Kidney tubule cell (primary cell): Measurements from ENCODE around the gene TGFB3.
"Not testable (repeated sequence)": the region's sequence is repeated elsewhere in the genome, so short reads cannot be mapped to it uniquely, and the experiment has no call there.

Source experiments
- DNase-seq: peaks from one replicate; pipeline ENCODE4 v3.0.0-alpha.2; 2018; ENCODE audit warnings: low spot score

Gene TGFB3

GRCh38 chr14:75952489-75952888, 29.3 kb downstream of the TGFB3 start:
- DNase-seq, result no peak

GRCh38 chr14:75946785-75947184, 35.0 kb downstream of the TGFB3 start:
- DNase-seq, result no peak

- DNase-seq, result no peak
Observed at GRCh38 chr14:75944607-75945241, 37.1 kb downstream of the TGFB3 start.

- no peak for DNase-seq
Observed at GRCh38 chr14:75941030-75941429, 40.8 kb downstream of the TGFB3 start.

- DNase-seq, result no peak
Observed at GRCh38 chr14:75939200-75939599, 42.6 kb downstream of the TGFB3 start.

GRCh38 chr14:75934998-75935628, 46.7 kb downstream of the TGFB3 start:
- no peak for DNase-seq

GRCh38 chr14:75933712-75934296, 48.0 kb downstream of the TGFB3 start:
- DNase-seq, result no peak

- no peak for DNase-seq
Observed at GRCh38 chr14:75928690-75929181, 53.1 kb downstream of the TGFB3 start.

GRCh38 chr14:75927564-75928087, 54.2 kb downstream of the TGFB3 start:
- DNase-seq, result no peak

GRCh38 chr14:75926431-75927115, 55.2 kb downstream of the TGFB3 start:
- no peak for DNase-seq

- not testable (repeated sequence) for DNase-seq
Observed at GRCh38 chr14:75925141-75925840, 56.5 kb downstream of the TGFB3 start.

- DNase-seq, result not testable (repeated sequence)
Observed at GRCh38 chr14:75920421-75920820, 61.4 kb downstream of the TGFB3 start.

- no peak for DNase-seq
Observed at GRCh38 chr14:75917946-75918335, 63.9 kb downstream of the TGFB3 start.

GRCh38 chr14:75917322-75917945, 64.4 kb downstream of the TGFB3 start:
- no peak for DNase-seq

- DNase-seq, result no peak
Observed at GRCh38 chr14:75915045-75915444, 66.8 kb downstream of the TGFB3 start.

GRCh38 chr14:75913183-75913582, 68.6 kb downstream of the TGFB3 start:
- DNase-seq, result no peak

- DNase-seq, result no peak
Observed at GRCh38 chr14:75911883-75912282, 69.9 kb downstream of the TGFB3 start.

- no peak for DNase-seq
Observed at GRCh38 chr14:75910048-75910447, 71.7 kb downstream of the TGFB3 start.

- DNase-seq, result no peak
Observed at GRCh38 chr14:75909630-75910029, 72.2 kb downstream of the TGFB3 start.
